Inflammatory macrophage treated with lipopolysaccharide for 4 hours (primary cell): ENCODE measurements around the gene ADAMTS17.

Source experiments
- DNase-seq: peaks from one replicate; pipeline ENCODE4 v3.0.0-alpha.2; 2020

Gene ADAMTS17

DNA sequence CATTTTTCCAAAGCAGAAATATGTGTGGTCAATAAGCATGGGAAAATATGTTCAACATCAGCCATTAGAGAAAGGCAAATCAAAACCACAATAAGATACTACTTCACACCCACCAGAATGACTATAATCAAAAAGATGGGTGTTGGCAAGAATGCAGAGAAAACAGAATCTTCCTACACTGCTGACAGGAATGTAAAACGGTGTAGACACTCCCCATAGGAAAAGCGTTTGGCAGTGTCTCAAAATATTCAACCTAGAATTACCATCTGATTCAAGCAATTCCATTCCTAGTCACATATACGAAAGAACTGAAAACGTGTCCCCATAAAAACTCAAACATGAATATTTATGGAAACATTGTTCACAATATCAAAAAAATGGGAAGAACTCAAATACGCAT, 123.3 kb downstream of the ADAMTS17 start:
- DNase-seq: no peak

DNA sequence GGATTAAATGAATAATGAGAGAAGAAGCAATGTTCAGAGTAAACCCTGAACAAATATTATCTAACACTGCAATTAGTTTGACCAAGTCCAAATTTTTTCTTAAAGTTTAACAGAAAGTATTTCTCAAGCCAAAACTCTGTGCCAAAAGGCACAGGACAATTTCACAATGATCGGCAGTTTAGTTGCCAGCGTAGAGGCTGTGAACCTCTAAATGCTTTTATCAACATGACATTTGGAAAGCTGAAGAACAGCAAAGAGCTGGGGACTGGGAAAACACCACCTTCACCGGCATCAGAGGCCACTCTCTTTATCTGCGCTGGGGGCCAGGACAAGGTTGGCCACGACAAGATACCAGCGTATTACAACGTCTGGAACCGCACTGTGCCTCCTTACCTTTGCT, 125.6 kb downstream of the ADAMTS17 start:
- no peak for DNase-seq

DNA sequence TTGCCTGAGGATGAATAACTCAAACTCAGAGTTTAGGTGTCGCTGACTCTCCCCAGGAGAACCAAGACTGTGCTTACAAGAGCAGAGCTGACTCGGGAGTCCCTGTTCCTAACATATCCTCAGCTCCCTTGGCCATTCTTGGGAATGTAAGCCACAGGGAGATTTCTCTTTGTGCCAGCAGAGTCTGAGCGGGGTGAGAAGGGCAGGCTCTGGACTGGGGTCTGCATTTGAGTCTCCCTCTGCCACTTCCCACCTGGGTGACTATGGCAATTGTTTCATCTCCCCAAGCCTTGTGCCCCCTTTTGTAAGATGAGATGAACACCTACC, 126.0 kb downstream of the ADAMTS17 start:
- DNase-seq: no peak

DNA sequence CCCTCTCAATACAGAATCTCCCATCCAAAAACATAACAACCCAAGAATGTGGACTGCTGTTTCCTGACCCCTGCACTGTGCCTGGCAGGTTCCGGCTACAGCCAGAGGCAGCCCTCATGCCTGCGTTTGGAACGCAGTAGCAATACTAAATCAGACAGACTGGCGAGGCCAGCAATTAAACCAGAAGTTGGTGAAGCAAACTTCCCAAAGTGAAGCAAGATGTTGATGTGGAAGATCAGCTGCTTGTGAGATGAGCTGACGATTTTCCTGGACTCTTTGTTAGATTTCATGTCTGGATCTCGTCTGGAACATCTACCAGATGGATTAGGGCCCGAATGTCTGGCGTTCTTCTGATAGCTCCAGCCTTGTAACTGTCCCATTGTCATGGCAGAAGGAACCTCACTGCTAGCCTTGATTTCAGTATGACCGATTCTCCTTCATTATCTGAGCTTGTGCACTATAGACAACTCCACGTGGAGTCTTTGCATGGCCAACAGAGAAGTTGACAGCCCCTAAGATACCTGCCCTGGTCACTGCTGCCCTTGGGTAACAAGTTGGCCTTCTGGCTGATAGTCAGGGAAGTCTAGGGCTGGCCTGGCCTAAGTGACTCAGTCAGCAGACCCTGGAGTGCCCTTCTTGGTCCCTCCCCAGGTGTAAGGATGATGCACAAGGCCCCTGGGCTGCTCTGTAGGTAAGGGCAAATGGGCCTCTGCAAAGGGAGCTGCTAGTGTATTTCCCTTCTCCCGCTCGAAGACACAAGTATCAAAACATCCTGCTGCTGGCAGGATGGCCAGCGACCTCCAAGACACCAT, 126.5 kb downstream of the ADAMTS17 start:
- DNase-seq: no peak

DNA sequence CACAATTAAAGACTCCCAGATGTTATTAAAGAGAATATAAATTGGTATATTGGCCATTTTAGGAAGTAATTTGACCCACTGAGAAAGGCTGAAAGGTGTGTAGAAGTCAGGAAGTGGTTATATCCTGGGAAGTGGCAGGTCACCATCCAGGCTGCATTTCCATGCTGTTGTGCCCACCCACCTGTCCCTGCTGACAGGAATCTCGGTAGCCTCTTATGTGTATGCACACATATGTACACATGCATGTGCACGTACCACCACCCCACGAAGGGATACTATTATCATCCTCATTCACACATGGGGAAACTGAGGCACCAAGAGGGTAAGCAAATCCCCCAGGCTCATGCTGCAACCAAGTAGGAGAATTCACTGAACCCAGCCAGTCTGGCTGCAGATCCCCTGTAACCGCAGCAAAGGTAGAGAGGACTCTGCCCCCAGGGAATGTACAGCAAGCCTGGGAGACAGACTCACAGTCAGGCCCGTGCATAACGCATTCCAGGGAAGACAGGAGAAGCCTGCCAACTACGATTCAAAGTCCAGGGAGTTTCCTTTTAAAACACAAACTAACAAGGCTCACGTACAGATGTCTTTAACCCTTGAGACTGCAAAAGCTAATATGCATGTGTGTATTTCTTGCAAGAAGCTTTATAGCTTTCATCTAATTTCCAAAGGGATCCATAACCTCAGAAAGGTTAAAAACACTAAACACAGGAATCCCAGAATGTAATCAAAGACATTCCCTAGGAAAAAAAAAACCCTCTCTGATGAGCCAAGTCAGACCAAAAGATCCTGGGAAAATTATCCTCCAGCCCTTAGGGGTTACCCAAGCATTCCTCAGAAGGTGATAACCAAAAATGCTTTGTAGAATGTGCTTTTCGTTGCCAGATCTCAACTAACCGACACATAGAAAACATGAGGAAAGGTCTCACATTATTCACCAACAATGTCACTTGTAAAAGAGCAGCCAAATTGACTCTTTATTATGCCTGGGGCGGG, 129.6 kb downstream of the ADAMTS17 start:
- no peak for DNase-seq

DNA sequence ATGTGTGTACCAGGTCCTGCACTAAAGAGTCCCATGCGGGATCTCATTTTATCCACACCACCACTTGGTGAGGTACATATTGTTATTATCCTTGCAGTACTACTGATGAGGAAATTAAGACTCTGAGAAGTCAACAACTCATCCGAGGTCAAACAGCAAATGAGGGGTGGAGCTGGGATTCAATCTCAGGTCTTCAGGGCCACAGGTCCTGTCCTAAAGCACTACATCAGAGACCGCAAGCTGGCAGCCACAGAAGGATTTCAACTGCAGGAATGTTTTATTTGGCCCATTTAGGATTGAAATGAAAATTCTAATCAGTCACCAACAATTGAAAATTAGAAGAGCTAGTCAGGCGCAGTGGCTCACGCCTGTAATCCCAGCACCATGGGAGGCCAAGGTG, 131.4 kb downstream of the ADAMTS17 start:
- no peak for DNase-seq

DNA sequence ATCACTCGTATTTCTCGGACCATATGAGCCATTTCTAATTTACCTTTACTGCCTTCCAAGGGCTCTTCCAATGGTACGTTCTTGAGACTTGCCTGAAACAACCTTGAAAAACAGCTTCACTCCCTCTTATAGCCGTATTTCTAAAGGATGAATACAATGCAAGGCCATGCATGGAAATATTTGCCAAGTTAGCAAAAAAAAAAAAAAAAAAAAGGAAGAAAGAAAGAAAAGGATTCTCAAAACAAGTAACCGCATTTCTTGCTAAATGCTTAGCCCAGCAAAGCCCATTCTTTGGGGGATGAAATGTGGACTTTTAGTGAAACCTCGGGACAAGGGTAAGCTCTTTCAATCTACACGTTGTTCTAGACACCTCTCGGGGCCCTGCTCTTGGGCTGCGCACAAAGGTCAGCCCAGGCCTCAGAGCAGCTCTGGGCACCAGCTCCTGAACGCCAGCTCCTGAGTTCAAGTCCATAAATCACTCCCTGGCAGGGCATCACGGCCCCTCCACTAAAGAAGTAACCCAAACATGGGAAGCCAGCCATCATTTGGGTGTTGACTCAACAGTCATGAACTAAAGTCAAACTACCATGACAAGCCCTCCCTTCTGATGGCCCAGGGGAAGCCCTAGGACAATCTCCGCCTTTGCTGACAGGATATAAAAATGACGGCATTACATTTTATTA, 132.7 kb downstream of the ADAMTS17 start:
- no peak for DNase-seq

DNA sequence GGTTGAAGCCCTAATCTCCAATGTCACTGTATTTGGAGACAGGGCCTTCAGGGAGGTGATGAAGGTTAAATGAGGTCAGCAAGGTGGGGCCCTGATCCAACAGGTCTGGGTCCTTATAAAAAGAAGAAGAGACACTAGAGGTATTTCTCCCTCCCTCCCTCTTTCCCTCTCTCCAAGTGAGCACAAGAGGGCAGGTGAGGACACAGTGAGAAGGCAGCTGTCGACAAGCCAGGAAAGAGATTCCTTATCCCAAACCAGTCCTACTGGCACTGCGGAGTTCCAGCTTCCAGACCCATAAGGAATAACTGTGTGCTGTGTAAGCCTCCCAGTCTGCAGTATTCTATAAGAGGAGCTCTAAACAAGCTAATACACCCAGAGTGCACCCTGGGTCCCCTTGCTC, 134.7 kb downstream of the ADAMTS17 start:
- no peak for DNase-seq

DNA sequence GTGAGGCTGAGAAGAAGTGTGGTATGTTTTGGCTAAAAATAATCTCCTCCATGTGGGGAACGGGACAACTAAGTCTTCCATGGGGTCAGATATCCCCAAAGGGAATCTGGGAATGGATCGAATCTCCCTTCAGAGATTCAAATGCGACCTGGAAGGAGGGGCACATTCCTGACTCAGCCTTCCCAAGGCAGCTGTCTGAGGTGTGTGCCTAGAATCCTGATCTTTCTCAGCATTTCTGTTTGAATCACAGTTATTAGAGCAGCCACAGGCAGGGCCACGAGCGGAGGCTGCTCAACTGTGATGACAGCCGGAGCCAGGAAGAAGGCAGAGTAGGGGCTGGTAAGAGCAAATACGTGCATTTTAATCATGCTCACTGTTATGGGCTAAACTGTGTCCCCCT, 135.1 kb downstream of the ADAMTS17 start:
- no peak for DNase-seq

DNA sequence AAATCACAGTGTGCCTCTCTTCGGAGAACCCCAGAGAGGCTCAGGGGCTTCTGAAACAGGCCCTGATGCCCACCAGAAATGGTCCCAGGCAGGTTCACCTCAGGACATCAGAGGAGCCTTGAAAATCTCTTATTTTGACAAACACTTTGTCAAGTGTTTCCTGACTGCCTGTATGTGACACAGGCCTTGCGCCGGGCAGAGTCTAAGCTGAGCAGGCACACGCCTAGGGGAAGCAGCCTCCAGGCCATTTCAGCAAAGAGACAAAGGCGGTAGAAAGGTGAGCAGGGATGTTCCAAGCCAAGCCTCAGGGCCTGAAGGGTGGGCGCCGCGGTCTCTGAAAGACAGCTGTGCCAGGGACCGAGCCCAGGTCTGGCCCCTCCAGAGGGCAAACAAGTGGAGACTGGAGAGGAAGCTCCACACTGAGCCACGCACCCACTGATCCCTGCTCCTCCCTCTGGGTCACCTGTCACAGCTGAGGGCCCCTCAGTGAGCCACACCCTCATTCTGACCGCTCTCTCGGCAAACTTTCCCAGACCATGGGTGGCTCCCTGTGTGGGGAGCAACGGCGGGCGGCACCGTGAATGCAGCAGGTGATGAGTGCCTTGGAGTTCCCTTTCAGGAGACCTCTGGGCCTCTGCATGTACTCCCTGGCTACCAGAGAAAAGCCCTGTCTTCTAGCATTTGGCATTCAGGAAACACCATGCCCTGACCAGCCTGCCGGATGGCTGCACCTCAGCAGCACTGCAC, 136.1 kb downstream of the ADAMTS17 start:
- DNase-seq: no peak

DNA sequence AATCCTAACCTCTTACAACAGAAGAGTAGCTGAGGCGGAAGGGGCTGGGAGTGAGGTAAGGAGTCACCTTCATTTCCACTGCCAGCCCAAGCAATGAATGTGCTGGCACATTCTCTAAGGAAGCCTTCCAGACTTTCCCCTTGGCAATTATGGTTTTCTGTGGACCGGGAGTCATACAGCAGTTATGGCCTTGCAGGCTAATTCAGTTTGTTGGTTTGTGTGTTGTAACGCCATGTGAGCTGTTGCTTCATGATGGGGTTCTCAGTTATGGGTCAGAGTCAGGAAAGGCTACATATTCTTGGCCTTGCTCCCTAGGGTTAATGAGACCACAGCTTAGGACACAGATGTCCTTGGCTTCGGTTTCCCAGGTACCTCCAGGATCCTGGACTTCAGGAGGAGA, 137.0 kb downstream of the ADAMTS17 start:
- no peak for DNase-seq

DNA sequence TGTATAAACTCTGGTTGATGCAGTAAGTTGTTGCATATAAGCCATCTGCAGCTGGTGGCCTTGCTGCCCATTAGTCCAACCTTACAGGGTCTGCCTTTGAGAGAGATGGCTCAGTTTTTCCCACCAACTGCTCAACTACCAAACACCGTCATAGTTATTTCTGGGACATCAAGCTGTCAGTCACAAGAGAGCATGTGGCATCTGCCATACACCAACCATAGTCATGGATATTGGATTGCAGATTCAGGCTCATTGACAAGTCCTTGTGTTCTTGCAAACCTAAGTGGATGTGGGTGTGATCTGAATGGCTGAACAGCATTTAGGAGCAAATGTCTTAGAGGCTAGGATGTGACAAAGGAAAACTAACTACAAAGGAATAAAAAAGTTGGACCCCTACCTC, 137.6 kb downstream of the ADAMTS17 start:
- DNase-seq: no peak

DNA sequence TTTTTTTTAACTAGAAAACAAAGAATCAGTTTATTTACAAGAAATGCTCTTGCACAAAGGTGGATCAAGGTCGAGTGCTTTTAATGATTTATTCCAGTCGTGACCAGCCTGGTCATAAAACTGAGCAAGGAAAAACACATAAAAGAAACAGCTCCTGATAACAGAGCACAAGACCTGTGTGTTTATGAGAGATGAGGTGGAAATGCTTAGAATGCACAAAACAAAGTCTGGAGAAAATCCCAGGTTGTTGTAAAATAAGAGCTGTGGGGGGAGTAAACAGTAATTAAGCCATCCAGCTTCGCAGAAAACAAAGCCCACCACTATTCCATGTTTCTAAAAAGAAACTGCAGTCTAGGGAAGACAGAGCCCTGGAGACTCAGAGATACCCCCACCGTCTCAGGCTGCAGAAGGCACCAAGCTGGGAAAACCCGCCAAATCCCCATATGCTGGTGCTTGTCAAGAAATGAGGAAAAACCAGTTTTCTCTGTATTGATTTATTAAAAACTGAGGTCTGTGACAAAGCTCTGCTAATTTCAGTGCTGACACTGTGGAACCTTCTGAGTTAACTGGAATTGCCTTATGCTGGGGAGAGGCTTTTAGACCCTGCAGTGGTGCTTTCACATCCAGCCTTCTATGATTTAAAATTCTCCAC, 139.3 kb downstream of the ADAMTS17 start:
- DNase-seq: no peak

DNA sequence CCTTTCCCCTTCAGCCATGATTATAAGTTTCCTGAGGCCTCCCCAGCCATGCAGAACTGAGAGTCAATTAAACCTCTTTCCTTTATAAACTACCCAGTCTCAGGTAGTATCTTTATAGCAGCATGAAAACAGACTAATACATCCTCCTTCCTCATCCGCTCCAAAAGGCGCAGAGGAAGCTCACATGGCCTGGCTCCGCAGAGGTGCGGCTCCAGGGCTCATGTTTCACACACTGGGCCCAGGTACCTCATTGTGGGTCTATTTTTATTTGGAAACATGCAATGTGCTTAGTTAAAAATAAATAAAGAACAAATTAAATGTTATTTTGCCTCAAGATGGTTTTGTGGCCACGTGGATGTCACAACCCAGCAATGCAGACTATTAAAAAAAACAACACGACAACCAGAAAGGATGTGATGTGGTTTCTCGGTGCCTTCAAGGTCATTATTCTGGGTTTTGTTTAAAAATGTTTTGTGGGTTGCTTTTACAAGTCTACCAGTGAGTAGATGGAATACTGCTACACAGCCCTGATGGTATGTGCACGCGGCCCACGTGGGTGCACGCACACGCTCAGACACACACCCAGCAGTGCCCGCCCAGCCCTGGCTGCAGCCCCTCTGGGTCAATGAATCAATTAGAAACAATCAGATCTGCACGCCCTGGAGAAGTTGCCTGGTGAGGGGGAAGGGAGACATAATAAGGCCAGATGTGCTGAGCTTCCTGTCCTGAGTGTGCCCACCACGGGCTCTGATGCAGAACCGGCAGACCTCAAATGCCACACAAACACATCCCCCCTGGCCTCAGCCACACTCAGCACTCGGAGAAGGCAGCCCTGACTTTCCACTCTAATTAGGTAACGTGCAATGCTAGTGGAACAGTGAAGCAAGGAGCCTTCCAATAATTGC, 140.1 kb downstream of the ADAMTS17 start:
- DNase-seq: no peak

DNA sequence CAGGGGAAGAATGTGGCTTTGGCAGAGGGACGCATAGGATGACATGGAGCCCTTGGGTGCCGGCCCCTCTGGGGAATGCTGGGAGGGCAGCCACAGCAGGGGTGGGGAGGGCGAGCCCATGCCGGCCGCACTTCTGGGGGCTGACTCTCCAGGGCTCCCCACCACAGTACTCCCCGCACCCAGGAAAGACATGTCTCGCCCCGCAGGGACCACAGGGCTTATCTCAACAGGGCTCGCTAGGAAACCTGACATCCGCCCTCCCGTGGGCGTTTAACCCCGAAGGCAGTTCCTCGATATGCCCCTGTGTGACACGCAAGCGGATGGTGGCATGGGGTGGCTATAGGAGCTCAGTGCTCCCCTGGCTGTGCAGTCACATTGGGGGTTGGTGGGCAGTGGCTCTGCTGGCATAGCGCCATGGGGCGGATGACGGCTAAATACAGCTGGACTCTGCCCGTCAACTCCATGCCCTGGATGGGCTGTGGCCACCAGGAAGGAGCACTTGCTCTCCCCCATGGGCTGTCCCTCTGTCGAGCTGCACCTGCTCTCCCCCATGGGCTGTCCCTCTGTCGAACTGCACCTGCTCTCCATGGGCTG, 141.4 kb downstream of the ADAMTS17 start:
- no peak for DNase-seq

DNA sequence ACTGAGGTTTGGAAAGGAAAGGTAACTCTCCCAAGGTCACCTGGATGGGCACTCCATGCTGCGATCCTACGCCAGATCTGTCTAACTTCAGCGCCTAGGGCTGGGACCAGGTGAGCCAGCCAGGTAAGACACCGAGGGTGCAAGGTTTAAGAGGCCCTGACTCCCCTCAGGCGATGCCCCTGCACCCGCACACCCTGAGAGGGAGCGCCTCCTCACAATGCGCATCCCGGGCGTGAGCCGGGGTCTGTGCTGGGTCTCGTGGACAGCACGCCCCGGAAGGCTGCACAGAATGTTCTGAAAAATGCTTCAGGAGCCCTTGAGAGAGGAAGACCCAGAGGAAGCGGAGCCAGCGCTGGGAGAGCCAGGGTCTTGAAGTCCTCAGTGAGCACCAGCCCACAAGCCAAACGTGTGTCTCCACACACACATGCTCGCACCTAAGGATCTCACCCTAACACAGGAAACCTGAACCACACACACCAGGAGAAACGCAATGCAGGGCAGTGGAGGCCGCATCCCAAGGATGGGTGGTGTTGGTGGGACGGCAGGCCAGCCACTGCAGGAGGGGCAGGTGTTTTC, 142.0 kb downstream of the ADAMTS17 start:
- DNase-seq: no peak

DNA sequence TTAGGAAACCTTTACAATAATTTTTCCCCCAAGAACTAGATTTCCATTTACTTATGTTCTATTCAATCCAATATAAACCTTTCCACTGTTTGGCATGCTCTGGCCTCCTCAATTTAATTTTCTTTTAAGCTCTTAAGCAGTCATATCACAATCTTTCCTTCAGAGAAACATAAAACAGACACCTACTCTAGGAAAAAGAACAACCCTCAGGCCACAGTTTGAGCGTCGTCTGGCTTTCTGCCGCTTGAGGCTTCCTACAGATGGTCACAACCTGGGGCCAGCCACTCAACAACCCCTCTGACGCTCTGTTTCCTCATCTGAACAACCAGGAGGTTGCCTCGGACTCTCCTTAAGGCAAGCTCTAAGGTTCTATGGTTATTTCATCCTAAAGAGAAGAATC, 143.3 kb downstream of the ADAMTS17 start:
- no peak for DNase-seq

DNA sequence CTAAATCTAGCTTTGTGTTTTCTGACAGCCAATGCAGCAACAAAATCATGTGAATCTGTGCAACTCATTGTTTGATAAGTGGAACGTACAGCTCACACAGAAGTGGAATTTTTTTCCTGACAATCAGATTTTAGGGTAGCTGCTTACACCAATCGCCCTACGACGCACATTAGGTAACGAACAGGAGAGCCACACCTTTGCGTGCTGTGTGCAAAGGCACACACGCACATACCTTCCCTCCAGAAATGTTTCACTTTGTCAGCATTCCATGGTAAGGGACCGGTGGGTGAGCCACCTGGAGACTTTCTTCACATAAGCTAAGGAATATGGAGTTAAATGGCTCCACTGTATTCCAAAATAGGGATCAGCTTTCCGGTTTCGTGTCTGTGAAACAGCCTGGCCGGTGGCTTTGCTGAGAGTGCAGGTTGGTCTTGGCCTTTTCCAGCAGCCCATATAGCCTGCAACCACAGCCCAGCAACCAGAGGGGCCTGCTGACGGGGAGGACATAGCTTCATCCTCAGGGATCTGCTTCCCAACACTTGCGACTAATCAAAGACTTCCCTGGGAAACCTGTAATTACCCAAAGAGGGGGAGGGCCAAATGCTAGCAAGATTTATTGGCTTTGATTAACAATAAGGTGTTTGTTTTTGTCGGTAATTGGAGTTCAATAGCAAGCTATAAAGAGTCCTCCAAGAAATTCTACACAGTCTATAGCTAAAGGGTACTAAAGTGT, 145.3 kb downstream of the ADAMTS17 start:
- DNase-seq: no peak

DNA sequence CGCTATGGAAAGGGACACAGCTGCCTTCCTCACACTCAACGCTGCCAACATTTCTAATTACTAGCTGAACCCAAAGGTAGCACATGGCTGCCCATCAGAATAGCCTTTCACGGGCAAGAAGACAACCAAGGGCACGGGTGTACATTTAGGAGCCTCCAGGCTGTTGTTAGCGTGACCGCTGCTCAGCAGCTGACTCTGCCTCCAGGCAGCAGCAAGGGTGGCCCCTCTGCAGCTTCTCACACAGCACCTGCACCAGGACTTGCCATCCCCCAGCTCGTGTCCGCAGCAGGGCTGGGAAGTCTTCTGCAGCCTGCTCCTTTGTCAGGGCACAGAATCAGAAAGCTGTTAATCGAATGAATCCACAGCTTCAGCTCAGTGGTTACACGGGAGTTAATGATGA, 146.8 kb downstream of the ADAMTS17 start:
- no peak for DNase-seq
